Kidney (tissue), 14 donors: ENCODE data around the gene GLT6D1. TPM values are rescaled to one million over a fixed set of nuclear protein-coding genes. Genes with fewer than 3 reads are reported as not detected.

ENCODE experiments used
- DNase-seq, 5 donors: peaks; one replicate each; pipeline ENCODE4 v3.0.0-alpha.2; 2013 to 2020
- FAIRE-seq: peaks from 2 replicates; lab custom pipeline; 2012; peaks lifted over from hg19 to GRCh38; lab: Jason Lieb, UNC
- H3K27ac ChIP-seq, 2 donors: one replicate each; pipeline ENCODE4 v1.7.0; 2013; ENCODE audit warnings: low read depth in 2 of 2, low read length in 2 of 2, inconsistent platforms in 1 of 2
- H3K27me3 ChIP-seq: one replicate; pipeline ENCODE4 v1.7.1; 2013; ENCODE audit warnings: low read length, inconsistent platforms; ENCODE audit not compliant: control insufficient read depth, insufficient read depth
- H3K36me3 ChIP-seq, 3 donors: one replicate each; pipeline versions ENCODE4 v1.7.0 to v1.7.1; 2013; ENCODE audit warnings: low read length in 3 of 3, control low read depth in 1 of 3, inconsistent platforms in 1 of 3; ENCODE audit not compliant: insufficient read depth in 3 of 3, control insufficient read depth in 2 of 3
- H3K4me1 ChIP-seq, 3 donors: one replicate each; pipeline versions ENCODE4 v1.7.0 to v1.7.1; 2013; ENCODE audit warnings: low read length in 3 of 3, inconsistent platforms in 1 of 3, low read depth in 1 of 3; ENCODE audit not compliant: control insufficient read depth in 2 of 3, insufficient read depth in 2 of 3
- H3K4me3 ChIP-seq, 3 donors: one replicate each; pipeline versions ENCODE4 v1.7.0 to v1.8.1; 2013; ENCODE audit warnings: low read length in 3 of 3, control low read depth in 1 of 3, inconsistent platforms in 1 of 3
- H3K9ac ChIP-seq, 3 donors: one replicate each; pipeline versions ENCODE4 v1.7.0 to v1.7.1; 2013; ENCODE audit warnings: low read length in 3 of 3, control low read depth in 1 of 3, inconsistent platforms in 1 of 3
- H3K9me3 ChIP-seq, 3 donors: one replicate each; pipeline versions ENCODE4 v1.7.0 to v1.7.1; 2013; ENCODE audit warnings: low read length in 3 of 3, control low read depth in 1 of 3, inconsistent platforms in 1 of 3; ENCODE audit not compliant: control insufficient read depth in 2 of 3, insufficient read depth in 1 of 3
- intact Hi-C: fragments of 100-400 bp; cut with DNase I; formaldehyde crosslinking; loops from one replicate; pipeline ENCODE4 v1.11.1; 2022
- polyA plus RNA-seq: library from polyadenylated mRNA; stranded (reverse); fragments of 350-450 nt; fragmentation: Illumina TruSeq; extraction: RNeasy Lipid Tissue Mini Kit (QIAGEN cat#74804); gene quantifications from one replicate; pipeline ENCODE4 v1.2.3, GENCODE V29; 2014; ENCODE audit warnings: low read depth, low replicate concordance; ENCODE audit not compliant: insufficient read depth
- total RNA-seq: library from RNA; stranded (reverse); fragmentation: NEBNext Ultra II Directional; extraction: Animal tissue kit (Norgen Biotek cat#: 25700); gene quantifications from one replicate; pipeline ENCODE4 v1.2.1, GENCODE V29; 2021
- TF ChIP-seq, protein P1 (sequence below): IDR thresholded peaks from 3 replicates; pipeline ENCODE4 v1.5.1; 2012; ENCODE audit warnings: mild to moderate bottlenecking, moderate library complexity, borderline replicate concordance; ENCODE audit not compliant: insufficient read depth; ENCODE audit errors: extremely low read depth
- donor health status: control.
- donor health status: control.
- donor health status: control.
- donor health status: control.
- donor health status: control.
- donor health status: DM: yes; HTN: yes; CAD: no.
- donor health status: Normal renal cell carcinoma (clear cell type).

GLT6D1 gene
- total and polyA plus RNA-seq, 2 donors from 2014 or later: not detected

- H3K9ac ChIP-seq: no peak overlapping the region
- no peak overlapping the region for H3K4me3 ChIP-seq
- H3K4me1 ChIP-seq: no peaks in the 10 kb centered on the region
- TF ChIP-seq, protein P1, sequence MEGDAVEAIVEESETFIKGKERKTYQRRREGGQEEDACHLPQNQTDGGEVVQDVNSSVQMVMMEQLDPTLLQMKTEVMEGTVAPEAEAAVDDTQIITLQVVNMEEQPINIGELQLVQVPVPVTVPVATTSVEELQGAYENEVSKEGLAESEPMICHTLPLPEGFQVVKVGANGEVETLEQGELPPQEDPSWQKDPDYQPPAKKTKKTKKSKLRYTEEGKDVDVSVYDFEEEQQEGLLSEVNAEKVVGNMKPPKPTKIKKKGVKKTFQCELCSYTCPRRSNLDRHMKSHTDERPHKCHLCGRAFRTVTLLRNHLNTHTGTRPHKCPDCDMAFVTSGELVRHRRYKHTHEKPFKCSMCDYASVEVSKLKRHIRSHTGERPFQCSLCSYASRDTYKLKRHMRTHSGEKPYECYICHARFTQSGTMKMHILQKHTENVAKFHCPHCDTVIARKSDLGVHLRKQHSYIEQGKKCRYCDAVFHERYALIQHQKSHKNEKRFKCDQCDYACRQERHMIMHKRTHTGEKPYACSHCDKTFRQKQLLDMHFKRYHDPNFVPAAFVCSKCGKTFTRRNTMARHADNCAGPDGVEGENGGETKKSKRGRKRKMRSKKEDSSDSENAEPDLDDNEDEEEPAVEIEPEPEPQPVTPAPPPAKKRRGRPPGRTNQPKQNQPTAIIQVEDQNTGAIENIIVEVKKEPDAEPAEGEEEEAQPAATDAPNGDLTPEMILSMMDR: no peak
- H3K36me3 ChIP-seq: no peaks in the 10 kb centered on the region
- no peaks in the 10 kb centered on the region for H3K9me3 ChIP-seq
- H3K27me3 ChIP-seq: no peaks in the 10 kb centered on the region
- intact Hi-C loops: no loop called here
- no peak overlapping the region for H3K27ac ChIP-seq
- no peak for DNase-seq
- FAIRE-seq: no peak
Observed at GRCh38 chr9:135577256-135577655, 62.1 kb downstream of the GLT6D1 start.

DNA sequence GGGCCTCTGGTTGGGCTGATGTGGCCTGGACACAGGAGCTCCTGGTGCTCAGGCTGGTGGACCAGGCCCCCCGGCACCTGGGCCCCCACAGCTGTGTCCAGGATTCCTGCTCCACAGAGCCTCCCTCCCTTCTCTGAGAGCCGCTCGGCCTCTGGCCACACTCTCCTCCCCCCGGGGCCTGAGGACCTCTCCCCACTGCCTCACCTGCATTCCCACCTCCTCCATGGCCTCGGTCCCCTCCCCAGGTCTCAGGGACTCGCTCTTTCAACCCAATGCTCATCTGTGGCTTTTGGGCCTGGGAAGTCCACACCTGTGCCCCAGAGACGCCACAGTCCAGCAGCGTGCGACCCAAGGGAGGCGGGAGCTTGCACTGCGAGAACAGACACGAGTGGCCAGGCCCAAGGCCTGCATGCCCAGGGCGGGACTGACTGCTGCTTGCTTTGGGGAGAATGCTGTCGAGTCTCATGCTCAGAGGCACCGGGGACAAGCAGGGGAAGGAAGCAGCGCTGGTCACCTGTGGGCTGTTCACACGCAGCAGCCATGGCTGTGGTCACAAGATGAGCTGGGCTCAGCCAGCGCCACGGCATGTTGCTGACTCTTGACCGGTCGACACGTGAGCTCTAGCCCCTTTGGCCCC is 63.2 kb downstream of the GLT6D1 start:
- Histone ChIP-seq H3K27ac (no peak overlapping the region), H3K4me3 (no peak overlapping the region), H3K4me1 (no peaks in the 10 kb centered on the region), H3K27me3 (no peaks in the 10 kb centered on the region), H3K36me3 (no peaks in the 10 kb centered on the region), H3K9ac (no peak overlapping the region), H3K9me3 (no peaks in the 10 kb centered on the region)
- FAIRE-seq (no peak), DNase-seq (no peak)
- intact Hi-C loops: no loop called here
- TF ChIP-seq, protein P1: no peak

DNA sequence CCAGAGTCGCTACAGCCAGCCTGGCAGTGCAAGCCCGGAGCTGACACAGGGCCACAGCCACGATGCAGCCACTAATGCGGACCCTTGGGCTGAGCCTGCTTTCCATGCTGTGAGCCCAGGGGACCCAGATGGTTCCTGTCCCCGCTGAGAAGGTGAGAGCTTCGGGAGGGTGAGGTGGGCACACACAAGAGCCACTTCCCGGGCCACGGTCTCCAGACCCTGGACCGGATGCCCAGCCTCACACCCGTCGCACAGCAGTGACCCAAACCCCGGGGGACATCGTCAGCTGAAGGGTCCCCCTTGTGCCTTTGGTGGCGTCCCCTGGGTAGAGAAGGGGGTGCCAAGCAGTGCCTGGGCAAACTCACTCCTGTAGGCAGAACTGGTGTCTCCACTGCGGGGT is 64.4 kb downstream of the GLT6D1 start:
- H3K9ac ChIP-seq: no peak overlapping the region
- no peaks in the 10 kb centered on the region for H3K9me3 ChIP-seq
- DNase-seq (no peak), FAIRE-seq (no peak)
- H3K27me3 ChIP-seq: no peaks in the 10 kb centered on the region
- TF ChIP-seq, protein P1: no peak
- intact Hi-C loops: no loop called here
- H3K36me3 ChIP-seq: no peaks in the 10 kb centered on the region
- no peak overlapping the region for H3K27ac ChIP-seq
- H3K4me3 ChIP-seq: no peak overlapping the region
- no peaks in the 10 kb centered on the region for H3K4me1 ChIP-seq

- Histone ChIP-seq H3K4me1 (no peaks in the 10 kb centered on the region), H3K36me3 (no peaks in the 10 kb centered on the region), H3K27me3 (no peaks in the 10 kb centered on the region), H3K9ac (no peak overlapping the region), H3K9me3 (no peaks in the 10 kb centered on the region), H3K27ac (no peak overlapping the region), H3K4me3 (no peak overlapping the region)
- no peak for DNase-seq
- no peak for FAIRE-seq
- intact Hi-C loops: no loop called here
- TF ChIP-seq, protein P1: no peak
Observed at GRCh38 chr9:135574331-135574730, 65.0 kb downstream of the GLT6D1 start.
